Measurements from ENCODE around the gene CYP27C1.

DNA sequence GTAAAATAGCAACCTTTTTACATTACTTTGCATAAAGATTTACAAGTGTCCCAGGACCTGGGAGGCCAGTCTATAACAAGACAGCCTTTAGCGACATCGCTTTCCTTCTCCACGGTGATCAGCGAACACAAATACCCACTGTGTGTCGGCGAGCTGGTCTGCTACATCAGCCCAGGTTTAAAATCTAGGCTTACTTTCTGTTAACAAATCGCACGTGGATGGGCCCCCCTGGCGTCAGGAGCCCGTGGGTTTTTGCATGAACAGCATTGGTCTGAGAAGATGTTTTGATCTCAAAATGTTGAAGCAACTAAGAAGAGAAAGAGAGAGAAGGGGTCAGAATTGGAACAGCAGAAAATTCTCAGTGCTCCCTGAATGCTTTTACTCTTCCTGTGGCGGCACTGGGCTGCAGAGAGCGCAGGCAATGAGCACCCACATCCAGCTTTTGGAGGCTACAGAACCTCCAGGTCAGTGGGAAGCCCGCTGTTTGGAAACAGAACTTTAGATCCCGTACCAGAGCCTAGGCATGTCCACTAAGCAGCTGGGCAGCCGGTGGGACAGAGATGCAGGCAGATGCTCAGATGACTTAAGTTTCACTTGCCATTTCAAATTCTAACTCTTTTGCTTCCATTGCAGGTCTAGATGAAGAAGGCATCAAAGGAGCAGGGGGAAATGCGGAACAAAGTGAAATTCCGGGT lies 32.9 kb downstream of the CYP27C1 start:
- TF ChIP-seq, protein P1, sequence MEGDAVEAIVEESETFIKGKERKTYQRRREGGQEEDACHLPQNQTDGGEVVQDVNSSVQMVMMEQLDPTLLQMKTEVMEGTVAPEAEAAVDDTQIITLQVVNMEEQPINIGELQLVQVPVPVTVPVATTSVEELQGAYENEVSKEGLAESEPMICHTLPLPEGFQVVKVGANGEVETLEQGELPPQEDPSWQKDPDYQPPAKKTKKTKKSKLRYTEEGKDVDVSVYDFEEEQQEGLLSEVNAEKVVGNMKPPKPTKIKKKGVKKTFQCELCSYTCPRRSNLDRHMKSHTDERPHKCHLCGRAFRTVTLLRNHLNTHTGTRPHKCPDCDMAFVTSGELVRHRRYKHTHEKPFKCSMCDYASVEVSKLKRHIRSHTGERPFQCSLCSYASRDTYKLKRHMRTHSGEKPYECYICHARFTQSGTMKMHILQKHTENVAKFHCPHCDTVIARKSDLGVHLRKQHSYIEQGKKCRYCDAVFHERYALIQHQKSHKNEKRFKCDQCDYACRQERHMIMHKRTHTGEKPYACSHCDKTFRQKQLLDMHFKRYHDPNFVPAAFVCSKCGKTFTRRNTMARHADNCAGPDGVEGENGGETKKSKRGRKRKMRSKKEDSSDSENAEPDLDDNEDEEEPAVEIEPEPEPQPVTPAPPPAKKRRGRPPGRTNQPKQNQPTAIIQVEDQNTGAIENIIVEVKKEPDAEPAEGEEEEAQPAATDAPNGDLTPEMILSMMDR (IDR thresholded peaks at IDR 0.05; ENCODE audit: low read depth, low read length, poor library complexity, severe bottlenecking) = no peak
- no peak for TF ChIP-seq EZH2phosphoT487 (IDR thresholded peaks at IDR 0.05; ENCODE audit: borderline replicate concordance, low read length)
